Right atrium auricular region (tissue), 2 donors: ENCODE data around the gene CADM1. TPM values are rescaled to one million over a fixed set of nuclear protein-coding genes. Genes with fewer than 3 reads are reported as not detected.

Experiments
- DNase-seq: peaks from one replicate; pipeline ENCODE4 v3.0.0-alpha.2; 2019; ENCODE audit warnings: low spot score
- H3K27ac ChIP-seq, 2 donors: fragments of 200-600 bp; sonication (generic); 1 replicate in 1 of 2; 2 replicates in 1 of 2; pipeline ENCODE4 v1.5.1; 2016 to 2019
- H3K27me3 ChIP-seq, 2 donors: fragments of 200-600 bp; sonication (generic); one replicate each; pipeline versions ENCODE4 v1.5.1 to v1.6.0; 2017 to 2019
- H3K36me3 ChIP-seq: fragments of 200-600 bp; sonication (generic); one replicate; pipeline ENCODE4 v1.5.1; 2016
- H3K4me1 ChIP-seq, 2 donors: fragments of 200-600 bp; sonication (generic); one replicate each; pipeline versions ENCODE4 v1.5.1 to v1.6.0; 2017 to 2019
- H3K4me3 ChIP-seq, 2 donors: fragments of 200-600 bp; sonication (generic); 1 replicate in 1 of 2; 2 replicates in 1 of 2; pipeline ENCODE4 v1.5.1; 2017 to 2019; ENCODE audit warnings: mild to moderate bottlenecking in 1 of 2, moderate library complexity in 1 of 2
- H3K9me3 ChIP-seq, 2 donors: fragments of 200-600 bp; sonication (generic); one replicate each; pipeline ENCODE4 v1.5.1; 2019
- CTCF ChIP-seq, 2 donors: fragments of 200-600 bp; sonication (generic); IDR thresholded peaks; one replicate each; pipeline ENCODE4 v1.5.1; 2019; ENCODE audit warnings: antibody characterized with exemption in 2 of 2
- total RNA-seq, 2 donors: library from RNA; depleted of rRNA; stranded (reverse); fragments of >200 nt; gene quantifications; one replicate each; pipeline ENCODE4 v1.1.0, GENCODE V29; 2016

CADM1 gene
- total RNA-seq, 2 donors from 2014 or later = 19.8 to 33.9 TPM

- Histone ChIP-seq H3K9me3 (no peaks in the 10 kb centered on the region), H3K4me3 (no peak overlapping the region), H3K27me3 (no peaks in the 10 kb centered on the region), H3K36me3 (no peaks in the 10 kb centered on the region), H3K4me1 (peaks cover 0 to 4% of the 10 kb centered on the region in 2 donors), H3K27ac (no peak overlapping the region)
- no peak for TF ChIP-seq CTCF (IDR thresholded peaks at IDR 0.05)
- DNase-seq = no peak
These were observed 178.7 kb downstream of the CADM1 start for GRCh38 chr11:115325523-115325922.

GRCh38 chr11:115324581-115325432 is 179.4 kb downstream of the CADM1 start:
- no peaks in the 10 kb centered on the region for H3K27me3 ChIP-seq
- H3K27ac ChIP-seq = no peak overlapping the region
- H3K36me3 ChIP-seq = no peaks in the 10 kb centered on the region
- DNase-seq = no peak
- H3K4me1 ChIP-seq = peaks cover 0 to 4% of the 10 kb centered on the region in 2 donors
- H3K9me3 ChIP-seq = no peaks in the 10 kb centered on the region
- peak overlapping the region; percentile 10 to 26 for H3K4me3 ChIP-seq
- peak; percentile 80 to 87 for TF ChIP-seq CTCF (IDR thresholded peaks at IDR 0.05)

- DNase-seq = no peak
- no peak for TF ChIP-seq CTCF (IDR thresholded peaks at IDR 0.05)
- H3K4me1 ChIP-seq = peaks cover 0 to 4% of the 10 kb centered on the region in 2 donors
- no peaks in the 10 kb centered on the region for H3K27me3 ChIP-seq
- no peaks in the 10 kb centered on the region for H3K9me3 ChIP-seq
- H3K27ac ChIP-seq = no peak overlapping the region
- no peaks in the 10 kb centered on the region for H3K36me3 ChIP-seq
- H3K4me3 ChIP-seq = no peak overlapping the region
These were observed 181.5 kb downstream of the CADM1 start for GRCh38 chr11:115322553-115323203.

GRCh38 chr11:115321605-115322289 is 182.5 kb downstream of the CADM1 start:
- no peak overlapping the region for H3K27ac ChIP-seq
- no peaks in the 10 kb centered on the region for H3K9me3 ChIP-seq
- H3K36me3 ChIP-seq = no peaks in the 10 kb centered on the region
- H3K27me3 ChIP-seq = no peaks in the 10 kb centered on the region
- H3K4me1 ChIP-seq = peaks cover 0 to 4% of the 10 kb centered on the region in 2 donors
- no peak for DNase-seq
- no peak overlapping the region for H3K4me3 ChIP-seq
- TF ChIP-seq CTCF (IDR thresholded peaks at IDR 0.05) = no peak

- Histone ChIP-seq H3K27me3 (no peaks in the 10 kb centered on the region), H3K36me3 (no peaks in the 10 kb centered on the region), H3K4me3 (no peak overlapping the region), H3K27ac (no peak overlapping the region), H3K9me3 (no peaks in the 10 kb centered on the region), H3K4me1 (no peaks in the 10 kb centered on the region)
- DNase-seq = no peak
- no peak for TF ChIP-seq CTCF (IDR thresholded peaks at IDR 0.05)
These were observed 186.7 kb downstream of the CADM1 start for GRCh38 chr11:115317277-115318185.
